Measurements from ENCODE around the gene NHEJ1. TPM values are rescaled to one million over a fixed set of nuclear protein-coding genes. Genes with fewer than 3 reads are reported as not detected.

NHEJ1 gene
- total RNA-seq, 1 experiment from 2014 or later, result 22.3 TPM

DNA sequence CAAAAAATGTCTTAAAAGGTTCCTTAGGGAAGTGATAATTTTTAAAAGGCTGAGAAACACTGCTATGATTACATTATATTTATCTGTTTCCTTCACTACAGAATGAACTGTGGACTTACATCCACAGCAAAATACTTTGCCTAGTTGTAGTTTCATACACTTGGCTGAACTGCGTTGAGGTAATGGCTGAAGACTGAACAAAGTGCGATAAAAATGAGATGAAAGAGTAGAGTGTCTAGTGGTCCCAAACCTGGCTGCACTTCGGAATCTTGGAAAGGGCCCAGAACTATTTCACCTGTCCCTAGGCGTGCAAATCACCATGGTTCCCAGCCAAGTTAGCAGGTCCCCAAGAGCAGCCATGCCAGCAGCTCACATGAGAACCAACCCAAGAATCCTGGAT lies 81.7 kb downstream of the NHEJ1 start:
- DNase-seq (ENCODE audit: low spot score), result no peak
- TF ChIP-seq, protein P1, sequence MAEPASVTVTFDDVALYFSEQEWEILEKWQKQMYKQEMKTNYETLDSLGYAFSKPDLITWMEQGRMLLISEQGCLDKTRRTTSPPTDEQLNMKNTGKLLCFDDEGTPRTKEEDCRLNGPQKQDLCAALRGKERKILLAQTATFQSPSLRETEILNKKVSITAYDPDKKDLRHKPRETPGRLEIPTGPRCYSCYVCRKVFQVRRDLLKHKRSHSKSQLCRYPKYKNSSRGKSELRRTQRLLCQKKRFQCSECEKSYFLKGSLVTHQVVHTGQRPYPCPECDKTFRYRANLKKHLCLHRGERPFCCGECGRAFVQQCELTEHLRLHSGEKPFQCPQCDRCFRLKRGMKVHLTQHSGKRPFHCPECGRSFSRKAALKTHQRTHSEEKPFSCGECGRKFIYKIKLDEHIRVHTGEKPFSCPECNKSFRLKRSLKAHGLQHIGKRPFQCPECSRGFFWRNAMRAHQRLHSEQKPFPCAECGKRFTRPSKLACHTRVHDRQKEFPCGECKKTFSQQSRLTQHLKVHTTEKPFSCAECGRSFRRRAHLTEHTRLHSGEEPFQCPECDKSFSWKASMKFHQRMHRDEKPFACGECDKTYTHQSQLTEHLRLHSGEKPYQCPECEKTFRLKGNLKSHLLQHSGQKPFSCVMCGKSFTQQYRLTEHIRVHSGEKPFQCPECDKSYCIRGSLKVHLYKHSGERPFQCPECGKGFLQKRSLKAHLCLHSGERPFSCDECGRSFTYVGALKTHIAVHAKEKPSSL (CRISPR knock-in tag; conservative IDR thresholded peaks at IDR 0.05), result no peak
- no peak for TF ChIP-seq NFE2L1 (CRISPR knock-in tag; IDR thresholded peaks at IDR 0.05)
- no peak for TF ChIP-seq JUN (CRISPR knock-in tag; IDR thresholded peaks at IDR 0.05)
- no peak for TF ChIP-seq NFYB (CRISPR knock-in tag; conservative IDR thresholded peaks at IDR 0.05; ENCODE audit: low read depth)
- H3K36me3 Mint-ChIP-seq, result no peaks in the 10 kb centered on the region; the same call in 1 of the 2 replicates
- H3K4me3 Mint-ChIP-seq, result no peak overlapping the region
- no peak overlapping the region for H3K27ac Mint-ChIP-seq
- no peaks in the 10 kb centered on the region for H3K27me3 Mint-ChIP-seq (ENCODE audit: low read depth)
- H3K9me3 Mint-ChIP-seq, result no peaks in the 10 kb centered on the region
- ChIA-PET POLR2A (no interaction called here), CTCF (interaction anchor here (1.0 to 4.0 kb wide), 6 partner anchors 25 to 49 kb away, joined by 3 to 18 read pairs (median 6); no protein-coding TSS in a partner anchor)
- H3K4me1 Mint-ChIP-seq, result peaks cover 10% of the 10 kb centered on the region
- no peak for ATAC-seq

DNA sequence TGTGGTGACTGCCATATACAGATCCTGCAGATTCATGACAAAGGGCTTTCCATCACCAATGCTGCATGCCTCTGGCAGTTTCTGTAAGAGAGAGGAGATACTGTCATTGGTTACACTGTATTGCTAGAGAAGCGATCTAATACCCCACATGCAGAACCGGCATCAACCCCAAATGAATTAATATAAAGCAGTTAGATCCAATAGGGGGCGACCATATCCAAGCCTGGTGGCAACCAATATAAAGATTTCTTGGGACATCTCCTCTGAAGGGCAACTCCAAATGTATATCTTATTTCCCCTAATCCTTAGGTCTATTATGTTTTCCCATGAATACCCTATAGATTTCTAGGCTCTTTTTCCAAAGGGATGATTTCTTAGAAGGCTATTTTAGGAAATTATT lies 82.5 kb downstream of the NHEJ1 start:
- no peaks in the 10 kb centered on the region; the same call in 1 of the 2 replicates for H3K36me3 Mint-ChIP-seq
- no peaks in the 10 kb centered on the region for H3K9me3 Mint-ChIP-seq
- no peak for ATAC-seq
- no peak overlapping the region for H3K27ac Mint-ChIP-seq
- CTCF ChIA-PET, result interaction anchor here (1.1 to 1.2 kb wide), 2 partner anchors 26 to 42 kb away, joined by 5 to 7 read pairs; no protein-coding TSS in a partner anchor
- no peak overlapping the region for H3K4me3 Mint-ChIP-seq
- TF ChIP-seq IRF2 (CRISPR knock-in tag; IDR thresholded peaks at IDR 0.05; ENCODE audit: borderline replicate concordance, low read depth) (no peak), TCF7 (CRISPR knock-in tag; IDR thresholded peaks at IDR 0.05; ENCODE audit: low read depth) (no peak), CBFB (CRISPR knock-in tag; IDR thresholded peaks at IDR 0.05; ENCODE audit: low read depth) (no peak), ZNF671 (CRISPR knock-in tag; IDR thresholded peaks at IDR 0.05) (no peak), SMAD4 (CRISPR knock-in tag; IDR thresholded peaks at IDR 0.05) (no peak), MXD4 (CRISPR knock-in tag; IDR thresholded peaks at IDR 0.05; ENCODE audit: borderline replicate concordance) (no peak), ZNF416 (CRISPR knock-in tag; IDR thresholded peaks at IDR 0.05) (no peak), NR2C2 (CRISPR knock-in tag; IDR thresholded peaks at IDR 0.05) (no peak), OVOL2 (CRISPR knock-in tag; IDR thresholded peaks at IDR 0.05; ENCODE audit: borderline replicate concordance) (no peak)
- TF ChIP-seq, protein P2, sequence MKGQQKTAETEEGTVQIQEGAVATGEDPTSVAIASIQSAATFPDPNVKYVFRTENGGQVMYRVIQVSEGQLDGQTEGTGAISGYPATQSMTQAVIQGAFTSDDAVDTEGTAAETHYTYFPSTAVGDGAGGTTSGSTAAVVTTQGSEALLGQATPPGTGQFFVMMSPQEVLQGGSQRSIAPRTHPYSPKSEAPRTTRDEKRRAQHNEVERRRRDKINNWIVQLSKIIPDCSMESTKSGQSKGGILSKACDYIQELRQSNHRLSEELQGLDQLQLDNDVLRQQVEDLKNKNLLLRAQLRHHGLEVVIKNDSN (CRISPR knock-in tag; IDR thresholded peaks at IDR 0.05), result no peak
- TF ChIP-seq, protein P3, sequence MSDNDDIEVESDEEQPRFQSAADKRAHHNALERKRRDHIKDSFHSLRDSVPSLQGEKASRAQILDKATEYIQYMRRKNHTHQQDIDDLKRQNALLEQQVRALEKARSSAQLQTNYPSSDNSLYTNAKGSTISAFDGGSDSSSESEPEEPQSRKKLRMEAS (CRISPR knock-in tag; IDR thresholded peaks at IDR 0.05), result no peak
- TF ChIP-seq, protein P4, sequence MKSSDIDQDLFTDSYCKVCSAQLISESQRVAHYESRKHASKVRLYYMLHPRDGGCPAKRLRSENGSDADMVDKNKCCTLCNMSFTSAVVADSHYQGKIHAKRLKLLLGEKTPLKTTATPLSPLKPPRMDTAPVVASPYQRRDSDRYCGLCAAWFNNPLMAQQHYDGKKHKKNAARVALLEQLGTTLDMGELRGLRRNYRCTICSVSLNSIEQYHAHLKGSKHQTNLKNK (CRISPR knock-in tag; IDR thresholded peaks at IDR 0.05), result no peak
- H3K4me1 Mint-ChIP-seq, result peaks cover 12% of the 10 kb centered on the region
- no peak for DNase-seq (ENCODE audit: low spot score)
- H3K27me3 Mint-ChIP-seq (ENCODE audit: low read depth), result no peaks in the 10 kb centered on the region
- POLR2A ChIA-PET, result no interaction called here

DNA sequence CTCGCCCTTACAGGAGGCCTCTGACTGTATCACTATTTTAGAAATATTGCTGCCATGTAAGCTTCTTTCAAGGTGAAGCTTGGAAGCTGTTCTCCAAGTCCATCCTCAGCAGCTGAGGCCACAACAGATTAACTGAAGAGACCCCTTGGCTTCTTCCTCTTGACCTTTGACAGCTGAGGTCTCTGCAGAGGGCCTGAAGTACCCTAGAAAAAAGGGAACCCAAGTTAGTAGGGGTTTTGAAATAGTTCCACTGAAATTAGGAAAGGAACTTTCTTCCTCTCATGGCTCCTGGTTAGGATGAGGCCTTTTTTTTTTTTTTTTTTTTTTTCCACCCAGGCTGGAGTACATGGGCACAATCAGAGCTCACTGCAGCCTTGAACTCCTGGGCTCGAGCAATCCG lies 84.4 kb downstream of the NHEJ1 start:
- POLR2A ChIA-PET, result no interaction called here
- no peaks in the 10 kb centered on the region; the same call in 1 of the 2 replicates for H3K36me3 Mint-ChIP-seq
- CTCF ChIA-PET, result interaction anchor here (0.8 to 6.0 kb wide), 3 partner anchors 28 to 59 kb away, joined by 4 to 86 read pairs (median 80); no protein-coding TSS in a partner anchor
- no peak overlapping the region for H3K4me3 Mint-ChIP-seq
- no peaks in the 10 kb centered on the region for H3K9me3 Mint-ChIP-seq
- no peak for ATAC-seq
- H3K27me3 Mint-ChIP-seq (ENCODE audit: low read depth), result no peaks in the 10 kb centered on the region
- DNase-seq (ENCODE audit: low spot score), result no peak
- no peak for TF ChIP-seq TP53 (CRISPR knock-in tag; IDR thresholded peaks at IDR 0.05)
- no peak for TF ChIP-seq TCF7 (CRISPR knock-in tag; IDR thresholded peaks at IDR 0.05; ENCODE audit: low read depth)
- no peak for TF ChIP-seq KAT7 (CRISPR knock-in tag; IDR thresholded peaks at IDR 0.05; ENCODE audit: borderline replicate concordance)
- no peak for TF ChIP-seq PRRX2 (CRISPR knock-in tag; IDR thresholded peaks at IDR 0.05)
- peaks cover 11% of the 10 kb centered on the region for H3K4me1 Mint-ChIP-seq
- H3K27ac Mint-ChIP-seq, result no peak overlapping the region
